ENCODE results near the gene ZNF181. TPM values are rescaled to one million over a fixed set of nuclear protein-coding genes. Genes with fewer than 3 reads are reported as not detected.
A peak's percentile ranks its signal among the peaks of the same experiment; 100 is the strongest.

The ZNF181 gene
- polyA plus RNA-seq, 1 of the 3 experiments (the other 2 are of a cell fraction) = 8.1 TPM

GRCh38 chr19:34734537-34735103 is 577 bp downstream of the ZNF181 start:
- Histone ChIP-seq H3K79me2 (ENCODE audit: insufficient read depth) (peaks cover 18% of the 10 kb centered on the region; the same call in 1 of the 2 replicates), H3F3A (replicated peaks; ENCODE audit: insufficient read depth) (peaks cover 7% of the 10 kb centered on the region)

GRCh38 chr19:34744896-34745690 is 11.1 kb downstream of the ZNF181 start:
- H3K9me2 ChIP-seq = no peaks in the 10 kb centered on the region
- ChIA-PET POLR2A (interaction anchor here (0.6 kb wide), 1 partner anchor 102 kb away, joined by 6 read pairs; no protein-coding TSS in a partner anchor), CTCF (interaction anchor here (1.0 kb wide), 1 partner anchor 299 kb away, joined by 3 read pairs; no protein-coding TSS in a partner anchor)
- 65% methylated on average over 3 of the region's 3 CpGs for WGBS (ENCODE audit: low lambda C conversion rate)
- no peaks in the 10 kb centered on the region for H4K20me1 ChIP-seq (ENCODE audit: insufficient read depth)
- H3K79me2 ChIP-seq (ENCODE audit: insufficient read depth) = no peaks in the 10 kb centered on the region
- H3K9ac ChIP-seq = no peak overlapping the region
- peaks cover 11% of the 10 kb centered on the region; the same call in 1 of the 2 replicates for H3K9me3 ChIP-seq
- no peak for DNase-seq
- H3K4me3 ChIP-seq (ENCODE audit: low read depth in 2 of 2, low read length in 1 of 2) = no peak overlapping the region; a peak in 1 of 4 replicates
- no peaks in the 10 kb centered on the region for H3F3A ChIP-seq (replicated peaks; ENCODE audit: insufficient read depth)
- no peak overlapping the region for H3K4me2 ChIP-seq
- no peak for TF ChIP-seq FOXJ3 (CRISPR knock-in tag; IDR thresholded peaks at IDR 0.05)
- TF ChIP-seq USF1 (IDR thresholded peaks at IDR 0.05; ENCODE audit: borderline replicate concordance, low read depth) = no peak
- TF ChIP-seq EZH2phosphoT487 (IDR thresholded peaks at IDR 0.05; ENCODE audit: borderline replicate concordance, low read depth) = no peak
- TF ChIP-seq MXI1 (IDR thresholded peaks at IDR 0.05; ENCODE audit: low read depth, low read length) = no peak
- no peak for TF ChIP-seq FOXM1 (IDR thresholded peaks at IDR 0.05; ENCODE audit: low read depth)
- no peak for TF ChIP-seq NRF1 (IDR thresholded peaks at IDR 0.05; ENCODE audit: low read depth, low read length)
- no peak for TF ChIP-seq SIN3A (IDR thresholded peaks at IDR 0.05; ENCODE audit: borderline replicate concordance, low read depth, low read length)
- no peak for TF ChIP-seq ELF1 (IDR thresholded peaks at IDR 0.05)
- TF ChIP-seq JUND (IDR thresholded peaks at IDR 0.05) = no peak
- TF ChIP-seq RXRA (IDR thresholded peaks at IDR 0.05; ENCODE audit: borderline replicate concordance, low read depth) = no peak
- TF ChIP-seq MAX (IDR thresholded peaks at IDR 0.05; ENCODE audit: low read depth) = no peak
- TF ChIP-seq TAF1 (IDR thresholded peaks at IDR 0.05; ENCODE audit: borderline replicate concordance, low read depth, low read length) = no peak
- TF ChIP-seq GABPA (IDR thresholded peaks at IDR 0.05; ENCODE audit: low read depth) = no peak
- H2AFZ ChIP-seq (ENCODE audit: low read depth) = no peak overlapping the region
- H3K27me3 ChIP-seq (ENCODE audit: insufficient read depth) = no peaks in the 10 kb centered on the region
- H3K4me1 ChIP-seq (ENCODE audit: control insufficient read depth in 1 of 2, insufficient read depth in 2 of 2, low read depth in 1 of 2, low read length in 1 of 2) = no peaks in the 10 kb centered on the region
- H3K27ac ChIP-seq (ENCODE audit: low read depth in 2 of 2, low read length in 1 of 2) = no peak overlapping the region
- peaks cover 13 to 20% of the 10 kb centered on the region in 2 experiments for H3K36me3 ChIP-seq (replicated peaks in 1 of 2; ENCODE audit: control insufficient read depth in 1 of 2, insufficient read depth in 2 of 2, low read length in 1 of 2)

More at GRCh38 chr19:34734537-34735103, 577 bp downstream of the ZNF181 start:
- no peaks in the 10 kb centered on the region for H3K9me2 ChIP-seq
- no peaks in the 10 kb centered on the region for H3K27me3 ChIP-seq (ENCODE audit: insufficient read depth)
- H3K4me2 ChIP-seq = peak overlapping the region; percentile 81
- H3K27ac ChIP-seq (ENCODE audit: low read depth in 2 of 2, low read length in 1 of 2) = peak overlapping the region; percentile 86 to 98
- peak overlapping the region; percentile 80 to 82 for H3K4me3 ChIP-seq (ENCODE audit: low read depth in 2 of 2, low read length in 1 of 2)
- H3K4me1 ChIP-seq (ENCODE audit: control insufficient read depth in 1 of 2, insufficient read depth in 2 of 2, low read depth in 1 of 2, low read length in 1 of 2) = peaks cover 0 to 25% of the 10 kb centered on the region in 2 experiments; a peak in 1 of 4 replicates
- no peak for DNase-seq
- H3K36me3 ChIP-seq (replicated peaks in 1 of 2; ENCODE audit: control insufficient read depth in 1 of 2, insufficient read depth in 2 of 2, low read length in 1 of 2) = peaks cover 32 to 45% of the 10 kb centered on the region in 2 experiments
- H2AFZ ChIP-seq (ENCODE audit: low read depth) = peak overlapping the region; percentile 95
- 26% methylated on average over 16 of the region's 16 CpGs for WGBS (ENCODE audit: low lambda C conversion rate)
- H3K9me3 ChIP-seq = peaks cover 2% of the 10 kb centered on the region; the same call in 1 of the 2 replicates
- peak overlapping the region; percentile 86 for H3K9ac ChIP-seq
- ChIA-PET POLR2A (interaction anchor here (1.2 to 1.7 kb wide), 2 partner anchors 38 to 103 kb away, joined by 3 read pairs; partner anchors contain the start of gene ZNF599), CTCF (no interaction called here)
- H4K20me1 ChIP-seq (ENCODE audit: insufficient read depth) = no peaks in the 10 kb centered on the region
- TF ChIP-seq ELF1 (IDR thresholded peaks at IDR 0.05) = no peak
- TF ChIP-seq GATA2 (CRISPR knock-in tag; IDR thresholded peaks at IDR 0.05) = no peak
- peak; percentile 77; the same call in 1 of the 2 replicates for TF ChIP-seq MXI1 (IDR thresholded peaks at IDR 0.05; ENCODE audit: low read depth, low read length)
